GM18861 (cell line): ENCODE results near the gene SHISA5.

Experiments used
- ATAC-seq: cut with Tn5 transposase; IDR thresholded peaks from one replicate; pipeline ENCODE4 v1.9.1; 2021; ENCODE audit not compliant: unreplicated experiment

The SHISA5 gene

GRCh38 chr3:48432411-48433371, 71.3 kb downstream of the SHISA5 start:
- ATAC-seq: no peak

DNA sequence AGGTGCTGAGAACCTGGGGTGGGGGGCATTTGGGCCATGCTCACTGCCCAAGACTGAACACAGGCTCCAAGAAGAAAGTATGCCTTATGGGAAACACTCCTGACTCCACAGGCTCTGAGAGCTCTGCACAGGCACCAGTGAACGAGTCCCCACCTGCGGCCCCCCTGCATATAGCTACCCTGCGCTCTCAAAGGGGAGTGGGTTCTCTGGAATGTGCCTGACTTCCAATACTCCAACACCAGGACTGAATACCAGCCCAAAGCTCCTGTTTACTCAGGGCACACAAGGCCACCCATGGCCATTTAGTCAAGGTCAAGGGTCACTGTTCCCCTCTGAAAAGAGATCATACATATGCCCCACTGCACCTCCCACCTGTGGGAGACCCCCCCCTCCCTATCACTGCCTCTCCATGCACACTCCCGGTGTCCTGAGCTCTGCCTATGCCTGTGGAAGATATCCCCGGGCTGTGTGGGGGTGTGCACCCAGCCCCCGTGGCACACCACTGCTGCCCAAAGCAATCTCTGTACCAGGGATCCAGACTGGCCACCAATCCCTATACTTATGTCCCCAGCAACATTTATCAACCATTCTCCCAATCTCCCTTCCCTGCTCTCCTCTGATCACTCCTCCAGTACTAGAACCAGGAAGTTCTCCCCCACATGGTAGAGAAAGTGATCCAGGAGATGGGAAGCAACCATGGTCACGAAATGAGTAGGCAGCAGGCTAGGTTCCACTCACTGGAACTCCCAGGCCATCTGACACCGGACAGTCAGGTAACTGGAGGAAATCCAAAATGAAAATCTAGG, 72.5 kb downstream of the SHISA5 start:
- no peak for ATAC-seq

- ATAC-seq: no peak
Measured at GRCh38 chr3:48430708-48431101, 73.3 kb downstream of the SHISA5 start.

DNA sequence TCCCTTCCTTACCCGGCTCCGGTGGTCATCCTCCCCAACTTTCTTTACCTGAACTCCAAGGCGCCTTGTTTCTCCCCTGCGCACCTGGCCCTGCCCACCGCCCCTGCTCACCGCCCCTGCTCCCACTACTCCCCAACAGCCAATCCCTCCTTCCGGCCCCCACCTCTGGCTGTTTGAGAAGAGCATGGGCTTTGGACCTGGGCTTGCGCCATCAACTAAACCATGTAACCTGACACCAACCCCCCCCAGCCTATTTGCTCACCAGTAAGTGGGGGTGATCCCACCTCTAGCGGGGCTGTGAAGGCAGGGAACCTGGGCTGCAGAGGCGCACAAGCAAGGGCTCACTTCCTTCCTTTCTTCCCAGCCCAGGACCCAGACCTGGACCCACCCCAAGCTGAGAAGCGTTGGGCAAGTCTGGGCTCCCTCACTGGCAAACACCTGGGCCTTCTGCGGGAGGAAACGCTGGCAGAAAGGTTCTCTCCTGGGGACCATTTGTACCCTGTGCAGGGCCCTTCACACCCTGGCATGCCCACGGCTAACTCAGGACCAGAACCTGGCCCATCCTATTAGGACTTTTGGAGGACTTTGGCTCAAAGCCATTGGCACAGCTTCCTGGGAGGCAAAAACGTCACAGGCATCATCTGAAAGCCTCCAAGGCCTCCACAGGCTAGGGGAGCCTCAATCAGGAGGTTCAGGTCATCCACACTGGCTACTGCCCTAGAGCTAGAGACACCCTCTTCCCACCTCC, 73.8 kb downstream of the SHISA5 start, which contains the start of gene PLXNB1:
PLXNB1 (minus strand) TSS at position 127 of the 748 bp plus-strand sequence. CDS start 5,475 bp downstream, outside the sequence.
- no peak for ATAC-seq

DNA sequence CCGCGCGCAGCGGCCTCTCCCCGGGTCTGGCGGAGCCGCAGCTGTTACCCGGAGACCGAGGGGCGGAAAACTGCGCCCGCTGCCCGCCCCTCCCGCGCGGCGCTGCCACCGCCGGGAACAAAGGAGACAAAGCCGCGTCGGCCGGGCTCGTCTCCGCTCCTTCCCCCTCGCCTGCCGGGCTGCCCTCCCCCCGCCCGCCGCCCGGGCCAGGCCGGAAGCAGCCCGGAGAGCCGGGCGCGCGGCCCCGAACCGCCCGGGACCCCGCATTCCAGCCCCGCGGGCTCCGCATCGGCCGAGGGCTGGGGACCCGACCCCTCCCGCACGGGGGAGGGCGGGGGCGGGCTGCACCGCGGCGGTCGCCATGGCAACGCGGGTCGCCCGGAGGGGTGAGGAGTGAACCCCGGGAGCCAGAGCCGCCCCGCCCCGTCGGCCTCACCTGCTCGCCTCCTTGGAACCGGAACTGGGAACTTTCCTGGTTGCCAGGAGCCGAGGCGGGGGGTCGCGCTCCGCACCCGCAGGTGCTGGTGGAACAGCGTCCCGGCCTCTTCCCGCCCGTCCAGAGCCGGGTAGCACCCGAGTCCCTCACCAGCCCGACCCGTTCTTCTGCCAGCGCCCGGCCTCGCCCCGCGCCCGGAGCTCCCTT, 74.5 kb downstream of the SHISA5 start:
- no peak for ATAC-seq

DNA sequence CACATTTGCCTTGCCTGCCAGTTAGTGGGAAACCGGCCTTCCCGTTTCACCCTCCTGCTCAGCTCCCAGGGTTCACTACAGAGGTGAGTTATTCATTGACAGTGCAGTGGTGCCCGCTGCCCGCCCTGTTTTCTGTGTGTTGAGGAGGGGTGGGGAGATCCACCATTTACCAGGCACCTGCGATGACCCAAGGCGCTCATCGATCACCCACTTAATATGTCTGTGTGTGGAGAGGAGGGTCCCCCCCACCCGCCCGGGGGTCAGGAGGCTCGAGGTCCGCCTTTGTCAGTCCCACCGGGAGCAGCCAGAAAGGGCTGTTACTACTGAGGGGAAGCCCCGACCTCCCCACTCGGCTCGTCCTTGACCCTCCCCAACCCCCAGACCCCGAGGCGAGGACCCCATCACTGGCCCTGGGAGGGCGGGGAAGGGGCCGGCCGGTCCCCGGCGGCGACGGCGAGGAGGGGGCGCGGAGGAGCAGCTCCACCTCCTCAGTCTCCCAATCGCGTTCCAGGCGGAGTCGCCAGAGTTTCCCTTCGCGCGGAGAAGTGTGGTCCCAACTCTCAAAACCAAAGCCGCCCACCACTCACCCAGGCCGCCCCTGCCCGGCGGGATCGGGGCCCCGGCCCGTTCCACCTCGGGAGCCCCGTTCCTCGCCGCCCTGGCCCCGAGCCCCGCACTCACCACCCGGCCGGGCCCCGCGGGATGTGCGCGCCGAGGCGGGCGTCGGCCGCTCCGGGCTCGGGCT, 75.2 kb downstream of the SHISA5 start:
- ATAC-seq: no peak

- ATAC-seq: no peak
Measured at GRCh38 chr3:48428088-48428571, 75.8 kb downstream of the SHISA5 start.

DNA sequence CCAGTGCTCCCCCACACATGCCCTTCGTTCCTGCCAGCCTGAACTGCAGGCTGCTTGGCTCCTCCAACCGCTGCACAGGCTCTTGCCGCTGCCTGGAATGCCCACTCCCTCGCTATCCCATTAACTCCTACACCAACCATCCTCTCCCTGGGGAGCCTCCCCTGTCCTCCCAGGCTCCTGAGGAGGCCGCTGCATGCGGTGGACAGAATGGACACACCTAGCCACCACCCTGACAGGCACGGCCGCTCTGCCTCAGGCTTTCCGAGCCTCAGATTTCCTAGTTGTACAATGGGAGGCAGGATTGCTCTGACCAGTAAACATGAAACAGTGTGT, 76.4 kb downstream of the SHISA5 start:
- ATAC-seq: no peak

GRCh38 chr3:48426944-48427629, 76.9 kb downstream of the SHISA5 start:
- no peak for ATAC-seq

DNA sequence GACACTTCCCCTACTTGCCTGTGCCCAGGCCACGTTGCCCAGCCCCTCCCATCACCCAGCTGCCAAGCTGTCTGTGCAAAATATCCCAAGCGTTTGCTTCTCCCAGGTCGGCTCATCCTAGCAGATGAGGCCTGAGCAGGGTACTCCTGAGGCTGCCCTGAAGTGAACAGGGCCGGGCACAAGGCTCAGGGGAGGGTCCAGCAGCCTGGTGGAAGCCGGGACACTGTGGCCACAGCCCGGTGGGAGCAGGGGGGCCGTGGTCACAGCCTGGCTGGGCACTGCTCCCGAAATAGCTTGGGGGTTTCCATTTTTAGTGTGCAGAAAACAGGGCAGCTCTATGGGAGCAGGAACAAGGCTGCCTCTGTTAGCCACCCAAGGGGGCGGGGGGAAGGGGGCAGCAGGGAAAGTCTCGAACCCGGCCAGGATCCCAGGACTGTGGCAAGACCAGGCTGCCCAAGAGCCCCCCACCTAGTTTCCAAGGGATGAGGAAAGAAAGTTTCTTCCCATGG, 77.5 kb downstream of the SHISA5 start:
- ATAC-seq: no peak

DNA sequence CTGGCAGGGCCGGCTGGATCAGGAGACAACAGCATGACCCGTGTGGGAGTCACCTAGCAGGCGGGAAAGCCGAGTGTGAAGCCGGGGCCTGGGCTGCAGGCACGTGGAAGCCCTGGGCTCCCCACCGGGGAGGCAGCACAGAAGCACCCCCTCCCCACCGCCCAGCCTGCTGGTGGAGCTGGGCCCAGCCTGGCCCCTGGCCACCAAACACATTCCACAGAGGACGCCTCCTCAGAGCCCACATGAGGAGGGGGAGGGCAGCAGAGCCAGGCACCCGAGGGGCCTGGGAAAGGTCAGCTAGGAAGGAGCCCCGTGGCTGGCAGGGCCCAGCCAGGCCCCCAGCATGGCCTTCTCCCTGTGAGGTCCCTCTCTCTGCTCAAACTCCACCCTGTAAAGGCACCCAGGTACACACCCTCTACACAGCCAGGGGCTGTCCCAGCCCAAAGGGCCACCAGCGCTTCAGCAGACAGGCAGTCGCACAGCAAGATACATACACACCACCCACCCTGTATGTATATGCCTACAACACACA, 78.6 kb downstream of the SHISA5 start:
- no peak for ATAC-seq

DNA sequence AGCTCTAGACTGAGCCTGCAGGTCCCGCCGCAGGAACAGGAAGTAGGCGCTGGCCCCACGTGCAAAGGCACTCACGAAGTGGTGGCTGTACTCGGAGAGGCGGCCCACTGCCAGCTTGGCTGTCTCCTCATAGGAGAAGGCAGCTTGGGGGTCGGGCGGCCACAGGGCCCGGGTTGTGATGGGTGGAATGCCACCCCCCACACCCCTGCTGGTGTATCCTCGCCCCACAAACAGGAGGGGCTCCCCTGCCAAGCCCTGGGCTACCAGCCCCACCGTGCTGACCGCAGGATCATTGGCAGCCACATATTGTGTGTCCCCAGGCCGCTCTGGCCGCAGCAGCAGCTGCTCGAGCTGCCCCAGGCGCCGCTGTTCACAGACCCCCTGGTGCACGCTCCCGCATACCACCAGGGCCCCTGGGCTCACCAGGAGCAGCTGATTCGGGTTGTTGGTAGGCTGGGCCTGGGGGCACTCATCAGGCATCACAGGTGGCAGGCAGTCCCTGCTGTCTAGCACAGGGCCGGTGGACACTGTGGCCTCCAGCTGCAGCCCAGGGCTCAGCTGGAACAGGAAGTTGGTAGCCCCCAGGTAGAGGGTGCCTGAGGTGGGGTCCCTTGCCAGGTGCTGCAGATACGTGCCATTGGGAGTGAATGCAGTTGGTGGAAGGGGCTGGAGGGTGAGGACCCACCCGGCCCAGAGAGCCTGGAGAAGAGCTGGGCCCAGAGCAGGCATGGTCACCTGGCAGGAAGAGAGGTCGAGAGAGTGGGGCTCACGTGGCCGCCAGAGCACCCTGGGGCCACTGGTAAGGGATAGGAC, 79.9 kb downstream of the SHISA5 start:
- no peak for ATAC-seq

GRCh38 chr3:48423241-48423882, 80.6 kb downstream of the SHISA5 start:
- ATAC-seq: no peak

DNA sequence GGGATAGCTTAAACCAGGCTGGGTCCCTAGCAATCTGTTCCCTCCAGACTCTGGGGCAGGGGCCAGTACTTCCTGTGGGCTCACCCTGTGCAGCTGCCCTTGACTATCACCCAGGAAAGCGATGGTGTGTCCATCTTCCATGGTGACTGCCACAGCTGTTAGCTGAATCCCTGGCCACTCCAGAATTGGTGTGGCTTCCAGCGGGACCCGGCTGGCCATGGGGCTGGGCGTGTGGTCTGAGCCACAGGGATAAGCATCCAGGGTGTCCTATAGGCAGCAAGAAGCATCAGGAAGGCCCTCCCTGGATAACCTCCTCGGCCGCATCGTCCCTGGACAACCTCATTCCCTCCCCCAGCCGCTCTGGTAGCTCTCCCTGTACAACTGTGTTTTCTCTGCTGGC, 81.3 kb downstream of the SHISA5 start:
- no peak for ATAC-seq

GRCh38 chr3:48422272-48422671, 81.7 kb downstream of the SHISA5 start:
- no peak for ATAC-seq

DNA sequence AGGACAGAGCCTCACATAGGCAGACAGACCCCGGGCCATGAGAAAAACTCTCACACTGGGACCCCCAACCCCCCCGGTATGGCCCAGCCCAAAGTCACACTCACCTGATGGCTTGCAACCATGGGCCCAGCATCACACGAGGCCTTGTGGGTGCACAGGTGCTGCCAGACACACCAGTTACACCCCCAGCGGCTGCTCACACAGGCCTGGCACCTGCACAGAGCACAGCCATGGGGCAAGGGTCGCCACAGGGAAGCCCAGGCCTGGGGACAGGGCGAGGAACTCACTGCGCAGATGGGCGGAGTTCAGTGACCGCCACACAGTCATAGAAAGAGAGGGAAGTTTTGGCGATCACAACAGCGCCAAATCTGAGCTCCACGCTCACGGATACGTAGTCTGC, 83.4 kb downstream of the SHISA5 start:
- ATAC-seq: no peak

- no peak for ATAC-seq
Measured at GRCh38 chr3:48419597-48419996, 84.4 kb downstream of the SHISA5 start.

DNA sequence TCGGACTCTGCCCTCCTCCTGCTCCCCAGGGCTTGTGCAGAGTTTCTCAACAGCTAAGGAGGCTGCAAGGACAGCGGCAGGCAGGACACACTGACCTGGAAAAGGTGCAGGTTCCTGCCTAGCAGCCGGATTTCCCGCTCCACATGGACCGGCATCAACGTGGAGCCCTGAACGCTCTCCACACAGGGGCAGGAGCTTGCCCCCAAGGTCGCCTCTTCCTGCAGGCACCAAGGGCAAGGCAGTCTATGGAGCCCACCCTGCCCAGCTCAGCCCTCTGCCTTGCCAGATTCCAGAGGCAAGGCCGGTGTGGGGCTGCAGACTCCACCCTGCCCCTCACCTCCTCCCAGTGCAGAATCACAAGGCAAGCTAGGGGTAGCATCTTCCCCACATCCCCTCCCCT, 84.8 kb downstream of the SHISA5 start:
- no peak for ATAC-seq
